Fibroblast of mammary gland (primary cell): ENCODE measurements around the gene MFAP4.

ENCODE experiments used
- DNase-seq: peaks from one replicate; pipeline ENCODE4 v3.0.0-alpha.2; 2010; ENCODE audit warnings: low read depth
- H3K4me3 ChIP-seq: 2 replicates; pipeline ENCODE4 v1.5.1; 2011; ENCODE audit warnings: low read depth, mild to moderate bottlenecking, low read length, moderate library complexity; ENCODE audit not compliant: control insufficient read depth
- CTCF ChIP-seq: conservative IDR thresholded peaks from 2 replicates; pipeline ENCODE4 v1.5.1; 2011; ENCODE audit warnings: low read depth, low read length, inconsistent platforms; ENCODE audit not compliant: control insufficient read depth, insufficient read depth

The MFAP4 gene

GRCh38 chr17:19421926-19422325 lies 34.9 kb upstream of the MFAP4 start:
- no peak for TF ChIP-seq CTCF
- no peak for DNase-seq

GRCh38 chr17:19421219-19421618 lies 34.2 kb upstream of the MFAP4 start:
- no peak for DNase-seq
- no peak overlapping the region for H3K4me3 ChIP-seq
- no peak for TF ChIP-seq CTCF

More at GRCh38 chr17:19421926-19422325, 34.9 kb upstream of the MFAP4 start:
- no peak overlapping the region for H3K4me3 ChIP-seq

GRCh38 chr17:19418251-19418992 lies 31.4 kb upstream of the MFAP4 start:
- no peak overlapping the region for H3K4me3 ChIP-seq
- peak; percentile 8 for TF ChIP-seq CTCF
- peak; percentile 82 for DNase-seq

GRCh38 chr17:19417611-19418010 lies 30.6 kb upstream of the MFAP4 start:
- DNase-seq = no peak
- TF ChIP-seq CTCF = no peak
- no peak overlapping the region for H3K4me3 ChIP-seq

- no peak for DNase-seq
- no peak for TF ChIP-seq CTCF
- no peak overlapping the region for H3K4me3 ChIP-seq
Measured at GRCh38 chr17:19415806-19416775, 29.1 kb upstream of the MFAP4 start.

GRCh38 chr17:19415311-19415710 lies 28.3 kb upstream of the MFAP4 start:
- no peak for TF ChIP-seq CTCF
- no peak for DNase-seq
- no peak overlapping the region for H3K4me3 ChIP-seq
